ENCODE data around the gene USP21. TPM values are rescaled to one million over a fixed set of nuclear protein-coding genes. Genes with fewer than 3 reads are reported as not detected.

Gene USP21
- total RNA-seq, 1 donor from 2014 or later: 6.7 TPM

DNA sequence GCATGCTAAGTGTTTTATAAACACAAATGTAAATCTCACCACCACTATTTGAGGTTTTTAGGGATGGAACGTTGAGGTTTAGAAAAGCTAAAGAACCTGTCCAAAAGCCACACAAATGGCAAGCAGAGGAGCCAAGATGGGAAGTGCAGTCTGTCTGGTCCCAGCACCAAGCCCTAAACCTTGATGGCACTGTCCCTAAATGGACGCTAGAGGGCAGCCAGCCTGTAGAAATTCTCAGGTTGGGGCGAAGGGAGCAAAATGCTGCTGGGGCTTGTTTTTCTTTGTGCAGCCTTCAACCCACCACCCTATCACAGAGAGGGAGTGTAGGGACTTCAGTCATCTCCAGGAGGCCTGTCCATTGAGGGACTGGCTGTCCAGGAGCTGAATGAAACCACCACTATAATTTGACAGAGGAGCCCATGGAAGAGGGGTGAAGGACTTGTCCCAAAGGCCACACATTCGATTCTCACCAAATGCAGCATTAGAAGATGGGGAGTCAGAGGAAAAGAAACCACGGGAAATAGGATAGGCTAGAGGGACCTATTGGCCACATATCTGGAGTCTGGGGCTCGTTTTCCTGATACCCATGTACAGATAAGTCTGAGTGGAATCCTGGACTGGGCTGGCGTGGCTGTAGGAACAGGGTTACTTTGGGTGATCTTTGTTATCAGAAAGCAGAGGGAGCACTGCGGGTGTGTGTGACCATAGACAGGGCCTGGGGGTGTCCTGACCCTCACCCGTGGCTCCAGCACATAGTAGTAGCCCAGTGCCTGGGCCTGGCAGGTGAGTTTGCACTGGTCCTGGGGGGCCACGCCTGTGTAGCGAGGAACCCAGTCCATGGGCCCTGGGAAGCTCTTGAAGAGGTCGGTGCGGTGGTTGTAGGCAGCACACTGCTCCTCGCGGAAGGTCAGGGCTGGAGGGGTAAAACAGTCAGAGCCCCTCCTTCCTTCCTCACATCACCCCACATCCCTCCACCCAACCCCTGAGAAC, 33.5 kb downstream of the USP21 start:
- Histone ChIP-seq H3K9me3 (ENCODE audit: low read depth) (no peaks in the 10 kb centered on the region), H3K36me3 (no peaks in the 10 kb centered on the region), H2AFZ (replicated peaks) (peak overlapping the region; percentile 35), H3K4me1 (peaks cover 17% of the 10 kb centered on the region), H3K9ac (no peak overlapping the region), H3K27ac (no peak overlapping the region), H4K20me1 (ENCODE audit: low read depth) (no peaks in the 10 kb centered on the region), H3K27me3 (no peaks in the 10 kb centered on the region), H3K79me2 (ENCODE audit: low read depth) (no peaks in the 10 kb centered on the region), H3K4me3 (no peak overlapping the region), H3K4me2 (no peak overlapping the region), H3F3A (ENCODE audit: low read depth) (peaks cover 5% of the 10 kb centered on the region)
- Mint-ChIP-seq H3K4me1 (peaks cover 25% of the 10 kb centered on the region), H3K36me3 (no peaks in the 10 kb centered on the region), H3K9me3 (no peaks in the 10 kb centered on the region), H3K4me3 (no peak overlapping the region), H3K27ac (peak overlapping the region; percentile 72), H3K27me3 (ENCODE audit: insufficient read depth, low read depth) (peaks cover 18% of the 10 kb centered on the region)
- no peak for TF ChIP-seq EZH2phosphoT487 (IDR thresholded peaks at IDR 0.05)
- TF ChIP-seq EZH2 (IDR thresholded peaks at IDR 0.05): no peak
- TF ChIP-seq, protein P1, sequence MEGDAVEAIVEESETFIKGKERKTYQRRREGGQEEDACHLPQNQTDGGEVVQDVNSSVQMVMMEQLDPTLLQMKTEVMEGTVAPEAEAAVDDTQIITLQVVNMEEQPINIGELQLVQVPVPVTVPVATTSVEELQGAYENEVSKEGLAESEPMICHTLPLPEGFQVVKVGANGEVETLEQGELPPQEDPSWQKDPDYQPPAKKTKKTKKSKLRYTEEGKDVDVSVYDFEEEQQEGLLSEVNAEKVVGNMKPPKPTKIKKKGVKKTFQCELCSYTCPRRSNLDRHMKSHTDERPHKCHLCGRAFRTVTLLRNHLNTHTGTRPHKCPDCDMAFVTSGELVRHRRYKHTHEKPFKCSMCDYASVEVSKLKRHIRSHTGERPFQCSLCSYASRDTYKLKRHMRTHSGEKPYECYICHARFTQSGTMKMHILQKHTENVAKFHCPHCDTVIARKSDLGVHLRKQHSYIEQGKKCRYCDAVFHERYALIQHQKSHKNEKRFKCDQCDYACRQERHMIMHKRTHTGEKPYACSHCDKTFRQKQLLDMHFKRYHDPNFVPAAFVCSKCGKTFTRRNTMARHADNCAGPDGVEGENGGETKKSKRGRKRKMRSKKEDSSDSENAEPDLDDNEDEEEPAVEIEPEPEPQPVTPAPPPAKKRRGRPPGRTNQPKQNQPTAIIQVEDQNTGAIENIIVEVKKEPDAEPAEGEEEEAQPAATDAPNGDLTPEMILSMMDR (IDR thresholded peaks at IDR 0.05): peak; percentile 88
- DNase-seq (ENCODE audit: low spot score): peak; percentile 81

- Mint-ChIP-seq H3K27me3 (ENCODE audit: insufficient read depth, low read depth) (peaks cover 15% of the 10 kb centered on the region), H3K27ac (no peak overlapping the region), H3K9me3 (no peaks in the 10 kb centered on the region), H3K36me3 (no peaks in the 10 kb centered on the region), H3K4me3 (no peak overlapping the region), H3K4me1 (peaks cover 35% of the 10 kb centered on the region)
- TF ChIP-seq EZH2phosphoT487 (IDR thresholded peaks at IDR 0.05) (no peak), EZH2 (IDR thresholded peaks at IDR 0.05) (no peak)
- TF ChIP-seq, protein P1 (IDR thresholded peaks at IDR 0.05): no peak
- Histone ChIP-seq H3K79me2 (ENCODE audit: low read depth) (no peaks in the 10 kb centered on the region), H3K9me3 (ENCODE audit: low read depth) (no peaks in the 10 kb centered on the region), H3K4me1 (peaks cover 26% of the 10 kb centered on the region), H3K9ac (no peak overlapping the region), H3K36me3 (no peaks in the 10 kb centered on the region), H3K27ac (no peak overlapping the region), H3F3A (ENCODE audit: low read depth) (peaks cover 14% of the 10 kb centered on the region), H2AFZ (replicated peaks) (no peak overlapping the region), H3K4me3 (no peak overlapping the region), H3K4me2 (no peak overlapping the region), H4K20me1 (ENCODE audit: low read depth) (no peaks in the 10 kb centered on the region), H3K27me3 (no peaks in the 10 kb centered on the region)
- no peak for DNase-seq (ENCODE audit: low spot score)
Measured at GRCh38 chr1:161193561-161194235, 34.4 kb downstream of the USP21 start.

GRCh38 chr1:161195171-161195570, 35.9 kb downstream of the USP21 start:
- Histone ChIP-seq H3K4me2 (no peak overlapping the region), H3K4me3 (no peak overlapping the region), H3K9ac (no peak overlapping the region), H2AFZ (replicated peaks) (no peak overlapping the region), H3F3A (ENCODE audit: low read depth) (peaks cover 27% of the 10 kb centered on the region), H4K20me1 (ENCODE audit: low read depth) (no peaks in the 10 kb centered on the region), H3K79me2 (ENCODE audit: low read depth) (no peaks in the 10 kb centered on the region), H3K27ac (no peak overlapping the region), H3K4me1 (peaks cover 41% of the 10 kb centered on the region), H3K36me3 (no peaks in the 10 kb centered on the region), H3K27me3 (no peaks in the 10 kb centered on the region), H3K9me3 (ENCODE audit: low read depth) (no peaks in the 10 kb centered on the region)
- TF ChIP-seq EZH2 (IDR thresholded peaks at IDR 0.05) (no peak), EZH2phosphoT487 (IDR thresholded peaks at IDR 0.05) (no peak)
- TF ChIP-seq, protein P1 (IDR thresholded peaks at IDR 0.05): no peak
- H3K9me3 Mint-ChIP-seq: no peaks in the 10 kb centered on the region
- H3K27me3 Mint-ChIP-seq (ENCODE audit: insufficient read depth, low read depth): peaks cover 8% of the 10 kb centered on the region
- H3K4me3 Mint-ChIP-seq: no peak overlapping the region
- peaks cover 48% of the 10 kb centered on the region for H3K4me1 Mint-ChIP-seq
- H3K27ac Mint-ChIP-seq: no peak overlapping the region
- no peak for DNase-seq (ENCODE audit: low spot score)
- H3K36me3 Mint-ChIP-seq: no peaks in the 10 kb centered on the region
